OCI-M2 (cell line): ENCODE data around the gene COLEC12.
"Not testable (repeated sequence)": the region's sequence is repeated elsewhere in the genome, so short reads cannot be mapped to it uniquely, and the experiment has no call there.

ENCODE experiments used
- DNase-seq: peaks from one replicate; lab custom pipeline; 2025; ENCODE audit not compliant: unreplicated experiment; lab: John Stamatoyannopoulos, UW

Gene COLEC12

GRCh38 chr18:294566-294965 is 205.9 kb downstream of the COLEC12 start:
- DNase-seq: no peak

DNA sequence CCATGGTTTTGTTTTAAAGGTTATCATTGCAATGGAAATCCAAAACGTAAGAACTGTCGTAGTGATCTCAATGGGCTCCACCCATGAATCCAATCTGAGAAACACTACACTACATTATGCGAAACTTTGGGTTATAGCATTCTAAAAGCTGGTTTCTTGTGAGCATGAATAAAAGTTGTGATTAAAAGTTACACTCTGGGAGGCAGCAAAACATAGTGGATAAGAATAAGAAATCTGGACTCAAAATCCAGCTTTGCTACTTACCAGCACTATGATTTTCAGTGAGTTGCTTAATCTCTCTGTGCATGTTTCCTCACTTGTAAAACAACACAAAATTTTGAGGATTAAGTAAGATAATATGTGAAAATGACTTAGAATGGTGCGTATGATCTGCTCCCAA is 207.0 kb downstream of the COLEC12 start:
- DNase-seq: no peak

DNA sequence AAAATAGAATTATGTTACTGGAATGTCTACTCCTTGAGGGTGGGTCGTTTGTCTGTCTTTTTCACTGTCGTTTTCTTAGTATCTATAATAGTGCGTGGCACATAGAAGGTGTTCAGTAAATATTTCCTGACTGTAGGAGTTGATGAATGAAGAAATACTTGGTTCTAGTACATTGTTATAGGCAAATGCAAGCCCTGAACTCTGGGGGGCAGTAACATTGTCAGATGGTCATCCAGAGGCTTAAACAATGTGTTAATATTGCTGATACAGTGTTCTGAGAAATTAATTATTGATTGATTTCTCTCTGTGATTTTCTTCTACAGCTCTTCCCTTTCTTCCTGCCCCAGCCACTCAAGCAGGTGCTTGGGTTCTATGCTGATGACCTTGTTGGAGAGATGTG is 208.2 kb downstream of the COLEC12 start:
- no peak for DNase-seq

DNA sequence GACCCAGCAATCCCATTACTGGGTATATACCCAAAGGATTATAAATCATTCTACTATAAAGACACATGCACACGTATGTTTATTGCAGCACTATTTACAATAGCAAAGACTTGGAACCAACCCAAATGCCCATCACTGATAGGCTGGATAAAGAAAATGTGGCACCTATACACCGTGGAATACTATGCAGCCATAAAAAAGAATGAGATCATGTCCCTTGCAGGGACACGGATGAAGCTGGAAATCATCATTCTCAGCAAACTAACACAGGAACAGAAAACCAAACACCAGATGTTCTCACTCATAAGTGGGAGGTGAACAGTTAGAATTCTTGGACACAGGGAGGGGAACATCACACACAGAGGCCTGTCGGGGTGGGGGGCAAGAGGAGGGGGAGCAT is 210.5 kb downstream of the COLEC12 start:
- DNase-seq: not testable (repeated sequence)

- DNase-seq: no peak
Observed at GRCh38 chr18:289026-289425, 211.5 kb downstream of the COLEC12 start.

- no peak for DNase-seq
Observed at GRCh38 chr18:286515-287310, 213.8 kb downstream of the COLEC12 start.

- no peak for DNase-seq
Observed at GRCh38 chr18:285817-286216, 214.7 kb downstream of the COLEC12 start.

- DNase-seq: no peak
Observed at GRCh38 chr18:275486-275885, 225.0 kb downstream of the COLEC12 start.

- no peak for DNase-seq
Observed at GRCh38 chr18:274313-274712, 226.2 kb downstream of the COLEC12 start.

DNA sequence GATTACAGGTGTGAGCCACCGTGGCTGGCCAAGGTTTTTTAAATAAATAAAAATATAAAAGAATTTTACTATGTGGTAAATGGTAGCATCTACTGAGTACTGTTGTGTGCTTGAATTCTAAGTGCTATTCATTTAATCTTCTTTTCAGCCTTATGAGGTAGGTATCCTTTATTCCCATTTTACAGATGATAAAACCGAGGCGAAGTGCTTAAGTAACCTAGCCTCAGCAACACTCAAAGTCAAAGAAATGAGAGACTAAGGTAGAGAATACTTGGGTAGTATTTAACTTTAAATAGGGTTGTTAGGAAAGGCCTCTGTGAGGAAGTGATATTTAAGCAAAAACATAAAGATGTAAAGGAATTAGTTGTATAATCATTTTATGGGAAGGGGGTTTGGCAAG is 227.0 kb downstream of the COLEC12 start:
- DNase-seq: no peak

DNA sequence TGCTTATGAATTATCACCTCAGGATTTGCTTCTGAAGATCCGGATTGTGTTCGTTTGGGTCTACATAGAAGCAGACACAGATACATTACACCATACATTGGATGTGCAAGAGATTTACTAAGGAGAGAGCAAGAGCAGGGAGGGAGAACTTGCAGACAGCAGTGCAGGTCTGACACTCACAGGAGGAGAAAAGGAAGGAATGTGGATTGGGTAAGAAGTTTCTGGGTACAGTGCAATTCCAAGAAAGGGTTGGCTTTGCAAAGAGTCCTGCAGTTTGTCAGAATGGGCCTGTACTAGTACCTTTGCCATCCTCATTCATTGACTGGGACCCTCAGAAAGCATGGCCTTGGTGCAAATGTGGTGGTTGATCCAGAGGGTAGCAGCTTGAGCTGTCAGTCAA is 227.9 kb downstream of the COLEC12 start:
- no peak for DNase-seq

GRCh38 chr18:269480-270095 is 230.9 kb downstream of the COLEC12 start:
- no peak for DNase-seq

DNA sequence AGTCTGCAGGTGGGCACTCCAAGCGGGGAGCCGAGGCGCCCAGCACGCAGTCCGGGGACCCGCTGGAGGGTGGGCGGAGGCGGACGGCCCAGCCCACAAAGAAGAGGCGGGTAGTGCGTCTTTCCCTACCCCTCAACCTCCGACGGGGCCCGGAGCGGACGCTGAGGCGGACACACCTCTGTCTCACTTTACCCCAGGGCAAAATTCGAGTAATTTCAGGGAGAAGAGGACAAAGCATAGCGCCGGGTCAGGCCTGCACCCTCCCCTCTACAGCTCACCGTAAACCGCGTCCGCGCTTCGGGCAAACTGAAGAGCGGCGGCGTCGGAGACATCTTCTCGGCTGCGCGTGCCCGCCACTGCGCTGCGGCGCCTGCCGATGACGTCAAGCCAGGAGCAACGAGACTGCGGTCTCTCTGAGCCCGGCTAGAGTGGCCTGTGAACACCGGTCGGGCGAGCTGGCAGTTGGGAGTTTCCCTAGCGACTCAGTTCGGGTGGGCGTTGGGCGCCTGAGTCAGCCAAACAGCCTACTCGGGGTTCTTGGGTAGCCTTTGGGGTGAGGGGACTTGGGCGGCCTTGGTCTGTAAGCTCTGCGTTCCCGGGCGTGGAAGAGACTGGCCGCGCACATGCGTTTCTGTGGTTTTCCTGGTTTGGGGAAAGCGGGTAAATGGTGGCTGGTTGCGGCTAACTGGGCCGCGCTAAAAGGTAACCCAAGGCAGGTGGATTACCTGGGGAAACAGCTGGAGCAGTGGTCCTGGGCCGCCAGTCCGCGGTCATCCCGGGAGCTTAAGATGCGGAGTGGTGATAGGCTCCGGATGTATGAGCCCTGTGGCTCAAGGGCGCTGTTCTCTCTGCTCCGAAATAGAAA is 232.6 kb downstream of the COLEC12 start, which contains the start of gene THOC1:
THOC1 (minus strand) TSS at position 360 of the 865 bp plus-strand sequence; CDS start at position 332, 28 bp downstream.
- peak; percentile 32 for DNase-seq

DNA sequence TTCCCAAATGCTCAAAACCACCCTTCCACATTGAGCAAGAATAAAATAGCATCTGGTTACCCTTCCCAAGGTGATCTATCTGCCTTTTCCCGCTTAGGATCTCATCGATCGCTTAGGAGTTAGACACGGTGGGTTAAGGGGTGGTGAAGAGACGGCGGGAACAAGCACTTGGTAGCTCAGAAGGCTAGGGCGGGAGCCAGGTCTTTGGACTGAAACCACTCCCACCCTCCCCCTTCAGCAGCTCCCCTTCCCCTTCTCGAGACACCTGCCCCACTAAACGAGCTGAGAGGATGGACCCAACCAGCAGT is 233.2 kb downstream of the COLEC12 start:
- no peak for DNase-seq
